DND-41 (cell line): ENCODE measurements around the gene ABLIM2.

Experiments used
- ATAC-seq: fragments of 200-7000 bp; cut with Tn5 transposase; 3 replicates; pipeline ENCODE4 v1.9.1; 2021; ENCODE audit warnings: low read depth; ENCODE audit not compliant: insufficient read depth
- DNase-seq: peaks from one replicate; pipeline ENCODE4 v3.0.0-alpha.2; 2020
- H2AFZ ChIP-seq: 2 replicates; pipeline ENCODE4 v1.6.0; 2012; ENCODE audit warnings: low read depth, low read length
- H3K27ac ChIP-seq: 2 replicates; pipeline ENCODE4 v1.5.1; 2012; ENCODE audit warnings: low read length, inconsistent platforms
- H3K27me3 ChIP-seq: fragments of 200-600 bp; sonication (generic); 2 replicates; pipeline ENCODE4 v1.6.0; 2012; ENCODE audit warnings: low read length, mild to moderate bottlenecking, inconsistent platforms; ENCODE audit not compliant: insufficient read depth, poor library complexity
- H3K36me3 ChIP-seq: 2 replicates; pipeline ENCODE4 v1.5.1; 2012; ENCODE audit warnings: low read length, inconsistent platforms; ENCODE audit not compliant: insufficient read depth
- H3K4me1 ChIP-seq: 2 replicates; pipeline ENCODE4 v1.5.1; 2012; ENCODE audit warnings: mild to moderate bottlenecking, low read length; ENCODE audit not compliant: insufficient read depth
- H3K4me2 ChIP-seq: 2 replicates; pipeline ENCODE4 v1.6.0; 2012; ENCODE audit warnings: mild to moderate bottlenecking, moderate library complexity, low read length, inconsistent platforms; ENCODE audit not compliant: insufficient read depth
- H3K4me3 ChIP-seq, 2 experiments: fragments of 200-600 bp in 1 of 2; shearing (Covaris generic) in 1 of 2; 2 replicates each; pipeline ENCODE4 v1.5.1; 2012 to 2016; ENCODE audit warnings: inconsistent platforms in 2 of 2, low read length in 2 of 2, mild to moderate bottlenecking in 2 of 2, low read depth in 1 of 2, moderate library complexity in 1 of 2
- H3K79me2 ChIP-seq: 2 replicates; pipeline ENCODE4 v1.6.0; 2012; ENCODE audit warnings: low read length, inconsistent platforms; ENCODE audit not compliant: insufficient read depth
- H3K9ac ChIP-seq: 2 replicates; pipeline ENCODE4 v1.6.0; 2012; ENCODE audit warnings: low read depth, mild to moderate bottlenecking, inconsistent platforms, low read length, moderate library complexity
- H3K9me3 ChIP-seq: 2 replicates; pipeline ENCODE4 v1.5.1; 2012; ENCODE audit warnings: low read length, moderate library complexity, mild to moderate bottlenecking, inconsistent platforms; ENCODE audit not compliant: insufficient read depth, severe bottlenecking
- H4K20me1 ChIP-seq: 2 replicates; pipeline ENCODE4 v1.6.0; 2012; ENCODE audit warnings: low read length; ENCODE audit not compliant: insufficient read depth
- EZH2 ChIP-seq: IDR thresholded peaks from 3 replicates; pipeline ENCODE4 v1.6.1; 2012; ENCODE audit warnings: borderline replicate concordance, low read depth, mild to moderate bottlenecking, moderate library complexity, low read length, inconsistent platforms; ENCODE audit not compliant: severe bottlenecking
- TF ChIP-seq, protein P1 (sequence below): IDR thresholded peaks from 2 replicates; pipeline ENCODE4 v1.5.1; 2012; ENCODE audit warnings: borderline replicate concordance, low read length, moderate library complexity, mild to moderate bottlenecking; ENCODE audit not compliant: poor library complexity, severe bottlenecking; ENCODE audit errors: extremely low read depth

ABLIM2 gene

GRCh38 chr4:8158710-8159536 lies at the start of gene ABLIM2:
Gene ABLIM2 (minus strand): TSS chr4:8158813. CDS start chr4:8158689, 124 bp downstream.
- Histone ChIP-seq H3K9ac (peak within 1 kb of the TSS; percentile 72), H3K4me3 (peak within 1 kb of the TSS; percentile 52 to 86), H3K36me3 (no peaks in the 10 kb centered on the region), H3K4me1 (peaks cover 26% of the 10 kb centered on the region), H3K27ac (peak within 1 kb of the TSS; percentile 70), H3K4me2 (peak within 1 kb of the TSS; percentile 99), H3K79me2 (no peaks in the 10 kb centered on the region), H3K9me3 (no peaks in the 10 kb centered on the region), H3K27me3 (no peaks in the 10 kb centered on the region), H2AFZ (peak within 1 kb of the TSS; percentile 98), H4K20me1 (no peaks in the 10 kb centered on the region)
- peak; percentile 95 for ATAC-seq
- DNase-seq = peak; percentile 99
- TF ChIP-seq EZH2 = no peak
- TF ChIP-seq, protein P1, sequence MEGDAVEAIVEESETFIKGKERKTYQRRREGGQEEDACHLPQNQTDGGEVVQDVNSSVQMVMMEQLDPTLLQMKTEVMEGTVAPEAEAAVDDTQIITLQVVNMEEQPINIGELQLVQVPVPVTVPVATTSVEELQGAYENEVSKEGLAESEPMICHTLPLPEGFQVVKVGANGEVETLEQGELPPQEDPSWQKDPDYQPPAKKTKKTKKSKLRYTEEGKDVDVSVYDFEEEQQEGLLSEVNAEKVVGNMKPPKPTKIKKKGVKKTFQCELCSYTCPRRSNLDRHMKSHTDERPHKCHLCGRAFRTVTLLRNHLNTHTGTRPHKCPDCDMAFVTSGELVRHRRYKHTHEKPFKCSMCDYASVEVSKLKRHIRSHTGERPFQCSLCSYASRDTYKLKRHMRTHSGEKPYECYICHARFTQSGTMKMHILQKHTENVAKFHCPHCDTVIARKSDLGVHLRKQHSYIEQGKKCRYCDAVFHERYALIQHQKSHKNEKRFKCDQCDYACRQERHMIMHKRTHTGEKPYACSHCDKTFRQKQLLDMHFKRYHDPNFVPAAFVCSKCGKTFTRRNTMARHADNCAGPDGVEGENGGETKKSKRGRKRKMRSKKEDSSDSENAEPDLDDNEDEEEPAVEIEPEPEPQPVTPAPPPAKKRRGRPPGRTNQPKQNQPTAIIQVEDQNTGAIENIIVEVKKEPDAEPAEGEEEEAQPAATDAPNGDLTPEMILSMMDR = no peak

GRCh38 chr4:8207314-8207713 lies 48.7 kb upstream of the ABLIM2 start:
- Histone ChIP-seq H3K4me2 (no peak overlapping the region), H3K9me3 (no peaks in the 10 kb centered on the region), H3K79me2 (peaks cover 7% of the 10 kb centered on the region; the same call in 1 of the 2 replicates), H3K4me3 (no peak overlapping the region), H3K36me3 (peaks cover 3% of the 10 kb centered on the region; the same call in 1 of the 2 replicates), H3K4me1 (peaks cover 54% of the 10 kb centered on the region), H3K27me3 (no peaks in the 10 kb centered on the region), H3K27ac (no peak overlapping the region), H2AFZ (no peak overlapping the region), H3K9ac (no peak overlapping the region), H4K20me1 (no peaks in the 10 kb centered on the region; the same call in 1 of the 2 replicates)
- TF ChIP-seq EZH2 = no peak
- TF ChIP-seq, protein P1 = no peak
- DNase-seq = no peak
- ATAC-seq = no peak

- H3K9me3 ChIP-seq = no peaks in the 10 kb centered on the region
- H3K9ac ChIP-seq = peak overlapping the region; percentile 28; the same call in 1 of the 2 replicates
- no peak for TF ChIP-seq EZH2
- TF ChIP-seq, protein P1 = no peak
- DNase-seq (peak; percentile 80), ATAC-seq (peak; percentile 46)
- no peak overlapping the region; the same call in 1 of the 2 replicates for H3K4me2 ChIP-seq
- no peaks in the 10 kb centered on the region for H3K27me3 ChIP-seq
- H3K4me3 ChIP-seq = no peak overlapping the region
- peaks cover 67% of the 10 kb centered on the region for H3K4me1 ChIP-seq
- H3K27ac ChIP-seq = peak overlapping the region; percentile 78
- H4K20me1 ChIP-seq = no peaks in the 10 kb centered on the region; the same call in 1 of the 2 replicates
- peaks cover 10% of the 10 kb centered on the region; the same call in 1 of the 2 replicates for H3K79me2 ChIP-seq
- H3K36me3 ChIP-seq = peaks cover 3% of the 10 kb centered on the region; the same call in 1 of the 2 replicates
- H2AFZ ChIP-seq = no peak overlapping the region
These were observed 47.4 kb upstream of the ABLIM2 start for GRCh38 chr4:8205749-8206611.
